Gastrocnemius medialis (tissue), 4 donors: ENCODE results near the gene HCN2. TPM values are rescaled to one million over a fixed set of nuclear protein-coding genes. Genes with fewer than 3 reads are reported as not detected.
A peak's percentile ranks its signal among the peaks of the same experiment; 100 is the strongest.

Experiments used
- ATAC-seq, 2 donors: fragments of 150-250 bp; one replicate each; pipeline ENCODE4 v1.9.1; 2016
- DNase-seq, 2 donors: peaks; one replicate each; pipeline ENCODE4 v3.0.0-alpha.2; 2019
- H3K27ac ChIP-seq, 4 donors: fragments of 200-600 bp; sonication (generic); 1 replicate in 1 of 4; 2 replicates in 3 of 4; pipeline ENCODE4 v1.5.1; 2016 to 2018; ENCODE audit warnings: mild to moderate bottlenecking in 2 of 4, moderate library complexity in 1 of 4
- H3K27me3 ChIP-seq, 3 donors: fragments of 200-600 bp; sonication (generic) in 2 of 3; 1 replicate in 1 of 3; 2 replicates in 2 of 3; pipeline versions ENCODE4 v1.5.1 to v1.6.0; 2016 to 2019; ENCODE audit warnings: mild to moderate bottlenecking in 1 of 3, moderate library complexity in 1 of 3
- H3K36me3 ChIP-seq, 2 donors: fragments of 200-600 bp; sonication (generic) in 1 of 2; one replicate each; pipeline ENCODE4 v1.5.1; 2017 to 2018
- H3K4me1 ChIP-seq, 2 donors: fragments of 200-600 bp; sonication (generic) in 1 of 2; one replicate each; pipeline ENCODE4 v1.5.1; 2016 to 2017; ENCODE audit warnings: mild to moderate bottlenecking in 2 of 2
- H3K4me3 ChIP-seq, 4 donors: fragments of 200-600 bp; sonication (generic) in 3 of 4; 1 replicate in 1 of 4; 2 replicates in 3 of 4; pipeline ENCODE4 v1.5.1; 2016 to 2019; ENCODE audit warnings: mild to moderate bottlenecking in 2 of 4
- H3K9me3 ChIP-seq, 3 donors: fragments of 200-600 bp; sonication (generic) in 2 of 3; 1 replicate in 1 of 3; 2 replicates in 2 of 3; pipeline ENCODE4 v1.5.1; 2016 to 2019
- POLR2A ChIP-seq, 2 donors: fragments of 450-650 bp; IDR thresholded peaks; one replicate each; pipeline ENCODE4 v1.6.1; 2017; ENCODE audit warnings: antibody characterized with exemption in 2 of 2, mild to moderate bottlenecking in 2 of 2, moderate library complexity in 2 of 2
- in situ Hi-C, 4 donors: fragments of 200-750 bp; cut with MboI; loops; one replicate each; pipeline versions ENCODE4 v1.15.0 to v1.8.0; 2017; ENCODE audit warnings: low sequenced_read_pairs in 4 of 4
- intact Hi-C: fragments of 100-400 bp; cut with DNase I; formaldehyde crosslinking; loops from one replicate; pipeline ENCODE4 v1.15.1; 2023; ENCODE audit warnings: low total_unique reads
- total RNA-seq, 4 donors: library from RNA; depleted of rRNA; stranded (reverse); fragments of >200 nt; gene quantifications; one replicate each; pipeline versions ENCODE4 v1.1.0 to v1.2.3, GENCODE V29; 2016
- TF ChIP-seq, protein P1 (sequence below), 5 experiments: fragments of 450-650 bp in 3 of 5; fragments of 200-600 bp in 2 of 5; sonication (generic) in 2 of 5; IDR thresholded peaks in 4 of 5; conservative IDR thresholded peaks in 1 of 5; 1 replicate in 4 of 5; 2 replicates in 1 of 5; pipeline ENCODE4 v1.5.1; 2016 to 2019; ENCODE audit warnings: antibody characterized with exemption in 5 of 5, mild to moderate bottlenecking in 3 of 5, moderate library complexity in 3 of 5

The HCN2 gene
- total RNA-seq, 4 donors from 2014 or later, result 0.10 TPM; not detected in 3

GRCh38 chr19:634975-635652 lies 45.4 kb downstream of the HCN2 start:
- DNase-seq (no peak), ATAC-seq (no peak)
- intact Hi-C loops, result loop anchor here (5.0 kb wide), 2 partner anchors 128 to 162 kb away; partner anchors contain the start of genes PTBP1 and TPGS1
- Histone ChIP-seq H3K36me3 (peaks cover 0 to 7% of the 10 kb centered on the region in 2 donors), H3K27me3 (no peaks in the 10 kb centered on the region), H3K4me3 (no peak overlapping the region), H3K27ac (no peak overlapping the region), H3K4me1 (peaks cover 10 to 33% of the 10 kb centered on the region in 2 donors), H3K9me3 (no peaks in the 10 kb centered on the region)
- TF ChIP-seq, protein P1, sequence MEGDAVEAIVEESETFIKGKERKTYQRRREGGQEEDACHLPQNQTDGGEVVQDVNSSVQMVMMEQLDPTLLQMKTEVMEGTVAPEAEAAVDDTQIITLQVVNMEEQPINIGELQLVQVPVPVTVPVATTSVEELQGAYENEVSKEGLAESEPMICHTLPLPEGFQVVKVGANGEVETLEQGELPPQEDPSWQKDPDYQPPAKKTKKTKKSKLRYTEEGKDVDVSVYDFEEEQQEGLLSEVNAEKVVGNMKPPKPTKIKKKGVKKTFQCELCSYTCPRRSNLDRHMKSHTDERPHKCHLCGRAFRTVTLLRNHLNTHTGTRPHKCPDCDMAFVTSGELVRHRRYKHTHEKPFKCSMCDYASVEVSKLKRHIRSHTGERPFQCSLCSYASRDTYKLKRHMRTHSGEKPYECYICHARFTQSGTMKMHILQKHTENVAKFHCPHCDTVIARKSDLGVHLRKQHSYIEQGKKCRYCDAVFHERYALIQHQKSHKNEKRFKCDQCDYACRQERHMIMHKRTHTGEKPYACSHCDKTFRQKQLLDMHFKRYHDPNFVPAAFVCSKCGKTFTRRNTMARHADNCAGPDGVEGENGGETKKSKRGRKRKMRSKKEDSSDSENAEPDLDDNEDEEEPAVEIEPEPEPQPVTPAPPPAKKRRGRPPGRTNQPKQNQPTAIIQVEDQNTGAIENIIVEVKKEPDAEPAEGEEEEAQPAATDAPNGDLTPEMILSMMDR (IDR thresholded peaks at IDR 0.05 in 4 of 5, conservative IDR thresholded peaks at IDR 0.05 in 1 of 5), result no peak
- no peak for TF ChIP-seq POLR2A (IDR thresholded peaks at IDR 0.05)
- in situ Hi-C loops, result no loop called here

DNA sequence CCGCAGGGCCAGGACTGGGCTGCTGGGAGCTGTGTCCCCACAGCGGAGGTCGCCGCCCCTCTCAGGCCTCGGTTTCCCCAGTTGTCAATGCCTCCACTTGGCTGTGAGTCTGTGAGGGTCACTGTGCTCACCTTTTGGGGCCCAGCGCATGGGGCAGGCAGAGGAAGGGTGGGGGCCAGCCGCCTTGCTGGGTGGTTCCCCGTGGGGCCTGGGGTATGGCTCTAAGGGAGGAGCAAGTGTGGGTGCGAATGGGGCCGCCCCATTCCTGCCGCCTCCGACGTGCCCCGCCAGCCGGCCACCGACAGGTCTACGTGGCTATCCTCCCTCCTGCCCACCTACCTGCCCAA lies 49.2 kb downstream of the HCN2 start:
- peaks cover 4 to 16% of the 10 kb centered on the region in 2 donors for H3K4me1 ChIP-seq
- peak overlapping the region; percentile 51 to 66 (median 60) for H3K4me3 ChIP-seq
- H3K9me3 ChIP-seq, result no peaks in the 10 kb centered on the region
- in situ Hi-C loops (no loop called here), intact Hi-C loops (loop anchor here (1.0 kb wide), 1 partner anchor 67 kb away; the partner anchor contains the start of gene BSG)
- no peaks in the 10 kb centered on the region for H3K36me3 ChIP-seq
- H3K27me3 ChIP-seq, result no peaks in the 10 kb centered on the region
- DNase-seq (no peak), ATAC-seq (no peak)
- TF ChIP-seq POLR2A (IDR thresholded peaks at IDR 0.05), result no peak
- TF ChIP-seq, protein P1 (IDR thresholded peaks at IDR 0.05 in 4 of 5, conservative IDR thresholded peaks at IDR 0.05 in 1 of 5), result no peak
- peak overlapping the region in 2 of 4 donors; percentile 26 to 61 for H3K27ac ChIP-seq

GRCh38 chr19:639253-640160 lies 49.8 kb downstream of the HCN2 start, which contains the start of gene FGF22:
Gene FGF22, plus strand, starts transcription at chr19:639879. Its CDS starts 47 bp downstream, at chr19:639926.
- Histone ChIP-seq H3K27ac (peak within 1 kb of the TSS; percentile 14 to 61 (median 42)), H3K36me3 (no peaks in the 10 kb centered on the region), H3K4me3 (peak within 1 kb of the TSS; percentile 51 to 66 (median 60)), H3K27me3 (no peaks in the 10 kb centered on the region), H3K4me1 (peaks cover 0 to 10% of the 10 kb centered on the region in 2 donors), H3K9me3 (no peaks in the 10 kb centered on the region)
- DNase-seq (peak; percentile 89 to 91), ATAC-seq (peak; percentile 94 to 95)
- in situ Hi-C loops, result no loop called here
- TF ChIP-seq POLR2A (IDR thresholded peaks at IDR 0.05), result peak; percentile 15 to 34
- TF ChIP-seq, protein P1 (IDR thresholded peaks at IDR 0.05 in 4 of 5, conservative IDR thresholded peaks at IDR 0.05 in 1 of 5), result peak in 1 of 5 experiments; percentile 17
- intact Hi-C loops, result loop anchor here (1.0 kb wide), 1 partner anchor 67 kb away; the partner anchor contains the start of gene BSG

GRCh38 chr19:640161-640558 lies 50.5 kb downstream of the HCN2 start:
- no peak for TF ChIP-seq POLR2A (IDR thresholded peaks at IDR 0.05)
- TF ChIP-seq, protein P1 (IDR thresholded peaks at IDR 0.05 in 4 of 5, conservative IDR thresholded peaks at IDR 0.05 in 1 of 5), result no peak
- Histone ChIP-seq H3K27me3 (no peaks in the 10 kb centered on the region), H3K9me3 (no peaks in the 10 kb centered on the region), H3K36me3 (no peaks in the 10 kb centered on the region), H3K4me1 (peaks cover 0 to 9% of the 10 kb centered on the region in 2 donors), H3K4me3 (peak overlapping the region; percentile 34 to 58 (median 56)), H3K27ac (peak overlapping the region; percentile 14 to 54 (median 41))
- peak in 1 of 2 donors; percentile 4 for ATAC-seq
- no peak for DNase-seq
- in situ Hi-C loops, result no loop called here
- intact Hi-C loops, result no loop called here
